AG20443 (cell line): ENCODE measurements around the gene KIF1A.
A peak's percentile ranks its signal among the peaks of the same experiment; 100 is the strongest.

Experiments
- DNase-seq: peaks from one replicate; pipeline ENCODE4 v3.0.0; 2012; ENCODE audit warnings: low spot score, mixed read lengths

KIF1A gene, protein sequence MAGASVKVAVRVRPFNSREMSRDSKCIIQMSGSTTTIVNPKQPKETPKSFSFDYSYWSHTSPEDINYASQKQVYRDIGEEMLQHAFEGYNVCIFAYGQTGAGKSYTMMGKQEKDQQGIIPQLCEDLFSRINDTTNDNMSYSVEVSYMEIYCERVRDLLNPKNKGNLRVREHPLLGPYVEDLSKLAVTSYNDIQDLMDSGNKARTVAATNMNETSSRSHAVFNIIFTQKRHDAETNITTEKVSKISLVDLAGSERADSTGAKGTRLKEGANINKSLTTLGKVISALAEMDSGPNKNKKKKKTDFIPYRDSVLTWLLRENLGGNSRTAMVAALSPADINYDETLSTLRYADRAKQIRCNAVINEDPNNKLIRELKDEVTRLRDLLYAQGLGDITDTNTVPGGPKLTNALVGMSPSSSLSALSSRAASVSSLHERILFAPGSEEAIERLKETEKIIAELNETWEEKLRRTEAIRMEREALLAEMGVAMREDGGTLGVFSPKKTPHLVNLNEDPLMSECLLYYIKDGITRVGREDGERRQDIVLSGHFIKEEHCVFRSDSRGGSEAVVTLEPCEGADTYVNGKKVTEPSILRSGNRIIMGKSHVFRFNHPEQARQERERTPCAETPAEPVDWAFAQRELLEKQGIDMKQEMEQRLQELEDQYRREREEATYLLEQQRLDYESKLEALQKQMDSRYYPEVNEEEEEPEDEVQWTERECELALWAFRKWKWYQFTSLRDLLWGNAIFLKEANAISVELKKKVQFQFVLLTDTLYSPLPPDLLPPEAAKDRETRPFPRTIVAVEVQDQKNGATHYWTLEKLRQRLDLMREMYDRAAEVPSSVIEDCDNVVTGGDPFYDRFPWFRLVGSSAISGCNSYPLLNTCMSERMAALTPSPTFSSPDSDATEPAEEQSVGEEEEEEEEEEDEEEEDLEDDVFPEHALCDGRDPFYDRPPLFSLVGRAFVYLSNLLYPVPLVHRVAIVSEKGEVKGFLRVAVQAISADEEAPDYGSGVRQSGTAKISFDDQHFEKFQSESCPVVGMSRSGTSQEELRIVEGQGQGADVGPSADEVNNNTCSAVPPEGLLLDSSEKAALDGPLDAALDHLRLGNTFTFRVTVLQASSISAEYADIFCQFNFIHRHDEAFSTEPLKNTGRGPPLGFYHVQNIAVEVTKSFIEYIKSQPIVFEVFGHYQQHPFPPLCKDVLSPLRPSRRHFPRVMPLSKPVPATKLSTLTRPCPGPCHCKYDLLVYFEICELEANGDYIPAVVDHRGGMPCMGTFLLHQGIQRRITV (N-terminal part only)

GRCh38 chr2:240819858-240820606 lies at the start of gene KIF1A:
Gene KIF1A, minus strand, starts transcription at chr2:240820219. Its CDS starts 22,467 bp downstream, at chr2:240797752.
- no peak for DNase-seq

- DNase-seq: no peak
Measured at GRCh38 chr2:240869109-240869955, 49.3 kb upstream of the KIF1A start.

- DNase-seq: no peak
Measured at GRCh38 chr2:240868286-240869108, 48.5 kb upstream of the KIF1A start, which contains the start of gene AGXT. Gene AGXT, plus strand, starts transcription at chr2:240868824. Its CDS starts 42 bp downstream, at chr2:240868866.

DNA sequence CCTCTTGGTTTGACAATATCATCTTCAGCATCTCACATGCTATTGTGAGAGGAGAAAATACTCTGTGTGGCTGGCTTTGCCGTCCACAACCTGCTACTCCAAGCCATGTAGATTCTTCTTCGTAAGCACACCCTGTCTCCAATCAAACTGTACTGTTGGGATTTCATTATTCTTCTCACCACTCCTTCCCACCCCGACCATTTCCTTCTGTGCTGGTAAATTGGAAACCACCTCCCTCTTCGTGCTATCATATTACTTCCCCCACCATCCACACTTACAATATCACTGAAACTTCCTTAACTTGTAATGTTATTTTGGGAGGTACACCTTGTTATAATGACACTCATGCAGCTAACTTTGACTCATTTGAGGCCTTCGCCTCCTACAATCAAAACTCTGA lies 45.4 kb upstream of the KIF1A start:
- DNase-seq: no peak

- DNase-seq: no peak
Measured at GRCh38 chr2:240864475-240864874, 44.5 kb upstream of the KIF1A start.

DNA sequence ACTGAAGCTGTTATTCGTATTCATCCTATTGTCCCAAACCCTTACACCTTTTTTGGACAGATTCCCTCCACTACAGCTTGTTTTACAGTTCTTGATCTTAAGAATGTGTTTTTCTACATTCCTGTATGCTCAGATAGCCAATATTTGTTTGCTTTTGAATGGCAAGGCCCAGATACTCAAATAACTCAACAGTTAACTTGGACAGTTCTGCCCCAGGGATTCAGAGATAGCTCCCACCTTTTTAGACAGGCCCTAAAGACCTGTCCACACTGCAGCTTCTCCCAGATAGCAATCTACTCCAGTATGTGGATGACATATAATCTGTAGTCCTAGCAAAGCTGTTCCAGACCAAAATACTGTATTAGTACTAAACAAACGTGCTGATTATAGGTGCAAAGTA lies 41.5 kb upstream of the KIF1A start:
- DNase-seq: no peak

- no peak for DNase-seq
Measured at GRCh38 chr2:240858871-240859270, 38.9 kb upstream of the KIF1A start.

DNA sequence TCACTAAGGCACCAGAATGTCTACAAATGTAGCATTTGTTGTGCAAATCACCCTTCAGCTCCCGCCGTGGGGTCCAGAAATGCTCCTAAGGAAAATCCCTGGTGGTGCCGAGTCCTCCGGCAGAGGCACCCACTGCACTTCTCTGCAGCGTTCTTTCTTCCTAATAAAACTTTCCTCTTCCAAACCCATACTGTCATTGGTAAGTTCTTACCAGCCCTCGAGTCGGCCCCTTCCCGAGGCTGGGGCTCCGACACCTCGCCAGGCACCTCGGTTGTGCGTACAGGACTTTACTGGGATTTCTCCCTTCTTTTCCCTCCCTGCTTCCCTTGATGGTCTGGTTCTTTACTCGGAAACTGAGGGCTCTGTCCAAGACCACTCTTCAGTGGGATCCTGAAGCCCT lies 38.3 kb upstream of the KIF1A start:
- DNase-seq: no peak

DNA sequence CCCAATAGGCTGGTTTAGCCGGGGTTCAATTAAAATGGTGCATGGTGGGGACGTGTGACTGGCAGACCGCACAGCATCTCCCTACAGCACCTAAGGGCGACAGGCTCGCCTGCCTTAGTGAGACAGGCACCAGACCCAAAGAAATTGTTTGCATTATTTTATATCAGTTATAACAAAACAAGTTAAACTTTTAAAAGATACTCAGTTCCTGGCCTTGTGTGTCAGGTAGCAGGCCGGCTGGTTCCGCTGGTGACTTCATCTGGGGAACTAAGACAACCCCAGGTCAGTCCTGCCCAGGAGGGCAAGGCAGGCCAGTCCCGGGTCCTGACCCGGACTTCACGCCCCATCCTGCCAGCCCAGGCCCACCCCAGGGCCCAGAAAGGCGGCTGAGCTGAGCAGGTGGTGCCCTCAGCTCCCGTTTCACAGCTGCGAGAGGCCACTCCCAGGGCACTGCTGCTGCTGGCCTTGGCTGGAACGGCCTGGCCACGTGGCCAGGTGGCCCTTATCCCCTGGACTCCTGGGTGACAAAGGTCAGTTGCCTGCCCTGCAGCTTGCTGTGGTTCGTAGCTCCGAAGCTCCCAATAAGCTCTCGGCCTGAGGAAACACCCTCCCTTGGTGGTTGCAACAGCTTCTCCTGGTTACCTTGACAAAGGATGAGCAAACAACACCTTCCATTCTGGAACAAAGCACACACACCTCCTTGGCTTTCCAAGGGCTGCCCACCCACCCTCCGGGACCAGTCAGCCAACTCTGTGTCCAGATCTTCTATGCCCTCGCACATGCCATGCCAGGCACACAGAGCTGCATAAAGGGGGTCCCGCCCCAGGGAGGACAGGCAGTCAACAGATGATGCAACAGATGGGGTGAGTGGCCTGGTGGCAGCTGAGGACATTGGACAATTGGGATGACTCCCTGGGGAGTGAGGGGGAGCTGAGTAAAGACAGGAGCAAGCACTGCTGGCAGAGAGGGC lies 37.3 kb upstream of the KIF1A start:
- no peak for DNase-seq

GRCh38 chr2:240856151-240856980 lies 36.3 kb upstream of the KIF1A start:
- DNase-seq: no peak

DNA sequence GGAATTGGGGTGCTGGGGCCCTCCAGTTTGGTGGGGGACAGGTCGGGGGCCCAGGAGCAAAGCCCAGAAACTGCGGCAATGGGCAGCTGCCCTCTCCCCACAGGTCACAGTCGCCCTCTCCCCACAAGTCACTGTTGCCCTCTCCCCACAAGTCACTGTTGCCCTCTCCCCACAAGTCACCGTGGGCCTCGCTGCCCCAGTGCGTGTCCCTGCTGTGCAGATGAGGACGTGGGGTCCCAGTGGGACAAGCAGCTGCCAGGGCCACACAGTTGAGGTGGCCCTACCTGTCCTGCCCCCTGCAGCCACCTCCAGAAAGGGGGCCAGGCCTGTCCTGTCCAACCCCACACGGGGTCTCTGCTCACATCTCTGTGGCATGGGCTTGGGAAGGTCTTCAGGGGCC lies 35.7 kb upstream of the KIF1A start:
- no peak for DNase-seq

DNA sequence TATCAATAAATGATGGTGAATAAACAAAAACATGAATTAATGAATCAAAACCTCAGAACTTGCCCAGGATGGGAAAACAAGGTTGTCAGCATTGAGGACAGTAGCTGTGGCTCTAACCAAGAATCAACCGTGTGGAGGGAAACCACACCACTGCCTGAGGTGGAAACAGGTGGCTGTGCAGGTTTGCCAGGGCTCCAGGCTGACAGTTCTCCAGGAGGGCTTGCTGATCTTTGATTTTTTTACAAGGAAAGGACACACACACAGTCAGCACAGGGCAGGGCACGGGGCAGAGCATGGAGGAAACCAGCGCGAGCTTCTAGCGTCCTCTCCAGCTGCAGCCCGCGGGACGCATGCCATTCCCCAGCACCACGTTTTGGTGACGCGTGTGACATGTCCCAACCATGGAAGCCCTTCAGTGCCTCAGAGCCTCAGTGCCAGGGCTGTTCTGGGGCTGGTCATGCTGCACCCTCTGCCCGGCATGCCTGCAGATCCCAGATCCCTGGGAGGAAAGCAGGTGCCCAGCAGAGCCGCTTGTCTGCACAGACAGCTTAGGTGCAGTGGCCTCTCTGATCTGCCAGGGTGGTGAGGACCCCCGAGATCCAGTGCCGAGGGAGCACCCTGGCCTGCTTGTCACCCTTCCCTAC lies 32.8 kb upstream of the KIF1A start:
- no peak for DNase-seq

GRCh38 chr2:240851078-240851991 lies 31.3 kb upstream of the KIF1A start:
- DNase-seq: peak; percentile 93

DNA sequence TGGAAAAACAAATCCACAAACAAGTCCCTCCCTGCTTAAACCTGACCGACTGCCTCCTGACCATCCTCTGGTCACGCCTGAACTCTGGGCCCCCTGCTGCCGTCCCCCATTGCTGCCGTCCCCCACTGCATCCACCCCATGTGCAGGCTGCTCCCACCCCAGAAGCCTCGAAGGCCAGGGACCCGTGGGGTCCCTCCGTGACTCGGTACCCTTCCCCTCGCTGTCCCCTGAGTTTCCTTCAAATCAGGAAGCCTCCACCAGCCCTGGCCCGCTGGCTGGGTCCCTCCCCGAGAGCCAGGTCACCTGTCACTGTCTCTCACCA lies 30.7 kb upstream of the KIF1A start:
- no peak for DNase-seq

DNA sequence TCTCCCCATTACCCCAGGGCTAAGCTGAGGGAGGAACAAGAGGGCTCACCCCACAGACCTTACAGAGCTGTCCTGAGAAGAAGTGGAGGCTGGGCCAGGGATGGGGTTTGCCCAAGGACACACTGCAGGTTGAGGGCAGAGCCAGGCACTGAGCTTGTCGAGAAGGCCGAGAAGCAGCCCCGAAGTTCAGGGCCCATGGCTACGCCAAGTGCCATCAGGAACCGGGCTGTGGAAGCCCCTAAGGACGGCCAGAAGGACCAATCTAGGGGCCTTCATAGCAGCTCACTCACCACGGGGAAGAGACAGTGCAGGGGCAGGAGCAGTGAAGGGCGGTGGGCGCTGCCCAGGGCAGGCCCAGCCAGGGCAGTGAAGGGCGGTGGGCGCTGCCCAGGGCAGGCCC lies 30.0 kb upstream of the KIF1A start:
- DNase-seq: no peak
